Activated CD4-positive, alpha-beta T cell treated with anti-CD3 and anti-CD28 coated beads for 24 hours (primary cell): ENCODE results near the gene PCDHA6.
"Not testable (repeated sequence)": the region's sequence is repeated elsewhere in the genome, so short reads cannot be mapped to it uniquely, and the experiment has no call there.

Experiments used
- DNase-seq, 2 donors: peaks; one replicate each; pipeline ENCODE4 v3.0.0-alpha.2; 2020; ENCODE audit warnings: low read depth in 2 of 2

Gene PCDHA6

GRCh38 chr5:140862441-140863295, 34.9 kb downstream of the PCDHA6 start:
- no peak for DNase-seq

- DNase-seq = no peak
Observed at GRCh38 chr5:140868721-140869554, 41.2 kb downstream of the PCDHA6 start, which contains the start of gene PCDHA11. Gene PCDHA11 (plus strand): TSS chr5:140868957. CDS start chr5:140869104, 147 bp downstream.

DNA sequence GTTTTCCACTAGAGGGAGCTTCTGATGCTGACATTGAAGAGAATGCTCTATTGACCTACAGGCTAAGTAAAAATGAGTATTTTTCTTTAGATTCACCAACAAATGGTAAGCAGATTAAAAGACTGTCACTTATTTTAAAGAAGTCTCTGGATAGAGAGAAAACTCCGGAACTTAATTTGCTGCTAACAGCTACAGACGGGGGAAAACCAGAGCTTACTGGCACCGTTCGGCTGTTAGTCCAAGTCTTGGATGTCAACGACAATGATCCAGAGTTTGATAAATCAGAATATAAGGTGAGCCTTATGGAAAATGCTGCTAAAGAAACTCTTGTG, 41.8 kb downstream of the PCDHA6 start:
- DNase-seq = no peak

DNA sequence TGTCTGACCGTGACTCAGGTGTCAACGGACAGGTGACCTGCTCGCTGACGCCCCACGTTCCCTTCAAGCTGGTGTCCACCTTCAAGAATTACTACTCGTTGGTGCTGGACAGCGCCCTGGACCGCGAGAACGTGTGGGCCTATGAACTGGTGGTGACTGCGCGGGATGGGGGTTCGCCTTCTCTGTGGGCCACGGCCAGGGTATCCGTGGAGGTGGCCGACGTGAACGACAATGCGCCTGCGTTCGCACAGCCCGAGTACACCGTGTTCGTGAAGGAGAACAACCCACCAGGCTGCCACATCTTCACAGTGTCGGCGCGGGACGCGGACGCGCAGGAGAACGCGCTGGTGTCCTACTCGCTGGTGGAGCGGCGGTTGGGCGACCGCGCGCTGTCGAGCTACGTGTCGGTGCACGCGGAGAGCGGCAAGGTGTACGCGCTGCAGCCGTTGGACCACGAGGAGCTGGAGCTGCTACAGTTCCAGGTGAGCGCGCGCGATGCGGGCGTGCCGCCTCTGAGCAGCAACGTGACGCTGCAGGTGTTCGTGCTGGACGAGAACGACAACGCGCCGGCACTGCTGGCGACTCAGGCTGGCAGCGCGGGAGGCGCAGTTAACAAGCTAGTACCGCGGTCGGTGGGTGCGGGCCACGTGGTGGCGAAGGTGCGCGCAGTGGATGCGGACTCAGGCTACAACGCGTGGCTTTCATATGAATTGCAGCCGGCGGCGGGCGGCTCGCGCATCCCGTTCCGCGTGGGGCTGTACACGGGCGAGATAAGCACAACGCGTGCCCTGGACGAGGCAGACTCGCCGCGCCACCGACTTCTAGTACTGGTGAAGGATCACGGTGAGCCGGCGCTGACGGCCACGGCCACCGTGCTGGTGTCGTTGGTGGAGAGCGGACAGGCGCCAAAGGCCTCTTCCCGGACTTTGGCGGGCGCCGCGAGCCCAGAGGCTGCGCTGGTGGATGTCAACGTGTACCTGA, 42.8 kb downstream of the PCDHA6 start:
- no peak for DNase-seq

GRCh38 chr5:140875085-140876065, 47.6 kb downstream of the PCDHA6 start, which contains the start of gene PCDHA12:
Gene PCDHA12 (plus strand): TSS chr5:140875308. CDS start chr5:140875473, 165 bp downstream.
- no peak for DNase-seq

DNA sequence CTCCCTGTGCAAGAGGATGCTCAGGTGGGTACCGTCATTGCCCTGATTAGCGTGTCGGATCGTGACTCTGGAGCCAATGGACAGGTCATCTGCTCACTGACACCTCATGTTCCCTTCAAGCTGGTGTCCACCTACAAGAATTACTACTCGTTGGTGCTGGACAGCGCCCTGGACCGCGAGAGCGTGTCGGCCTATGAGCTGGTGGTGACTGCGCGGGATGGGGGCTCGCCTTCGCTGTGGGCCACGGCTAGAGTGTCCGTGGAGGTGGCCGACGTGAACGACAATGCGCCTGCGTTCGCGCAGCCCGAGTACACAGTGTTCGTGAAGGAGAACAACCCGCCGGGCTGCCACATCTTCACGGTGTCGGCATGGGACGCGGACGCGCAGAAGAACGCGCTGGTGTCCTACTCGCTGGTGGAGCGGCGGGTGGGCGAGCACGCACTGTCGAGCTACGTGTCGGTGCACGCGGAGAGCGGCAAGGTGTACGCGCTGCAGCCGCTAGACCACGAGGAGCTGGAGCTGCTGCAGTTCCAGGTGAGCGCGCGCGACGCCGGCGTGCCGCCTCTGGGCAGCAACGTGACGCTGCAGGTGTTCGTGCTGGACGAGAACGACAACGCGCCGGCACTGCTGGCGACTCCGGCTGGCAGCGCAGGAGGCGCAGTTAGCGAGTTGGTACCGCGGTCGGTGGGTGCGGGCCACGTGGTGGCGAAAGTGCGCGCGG, 48.9 kb downstream of the PCDHA6 start:
- not testable (repeated sequence) for DNase-seq

GRCh38 chr5:140877262-140877581, 49.5 kb downstream of the PCDHA6 start:
- DNase-seq = no peak
